Measurements from ENCODE around the gene NFATC1.

DNA sequence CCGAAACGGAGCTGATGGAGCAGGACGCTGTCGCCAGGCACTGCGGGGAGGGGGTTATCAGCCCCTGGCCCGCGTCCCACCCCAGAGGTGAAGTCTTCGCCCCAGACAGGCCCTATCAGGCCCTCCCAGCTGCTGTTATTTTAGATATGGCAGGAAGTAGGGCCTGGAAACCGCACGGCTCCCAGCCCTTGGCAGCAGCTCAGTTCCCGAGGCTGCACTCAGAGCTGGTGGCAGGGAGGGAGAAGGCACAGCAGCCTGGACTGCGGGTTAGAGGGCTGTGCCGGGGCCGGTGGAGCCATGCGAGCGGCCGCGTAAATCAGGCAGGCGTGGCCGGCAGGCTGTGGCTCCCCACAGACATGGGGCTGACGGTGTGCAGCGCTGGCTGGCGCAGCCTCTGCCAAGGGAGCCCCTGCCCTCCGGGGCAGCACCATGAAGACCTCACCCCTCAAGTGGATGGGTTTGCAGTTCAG, 111.4 kb downstream of the NFATC1 start:
- TF ChIP-seq, protein P1, sequence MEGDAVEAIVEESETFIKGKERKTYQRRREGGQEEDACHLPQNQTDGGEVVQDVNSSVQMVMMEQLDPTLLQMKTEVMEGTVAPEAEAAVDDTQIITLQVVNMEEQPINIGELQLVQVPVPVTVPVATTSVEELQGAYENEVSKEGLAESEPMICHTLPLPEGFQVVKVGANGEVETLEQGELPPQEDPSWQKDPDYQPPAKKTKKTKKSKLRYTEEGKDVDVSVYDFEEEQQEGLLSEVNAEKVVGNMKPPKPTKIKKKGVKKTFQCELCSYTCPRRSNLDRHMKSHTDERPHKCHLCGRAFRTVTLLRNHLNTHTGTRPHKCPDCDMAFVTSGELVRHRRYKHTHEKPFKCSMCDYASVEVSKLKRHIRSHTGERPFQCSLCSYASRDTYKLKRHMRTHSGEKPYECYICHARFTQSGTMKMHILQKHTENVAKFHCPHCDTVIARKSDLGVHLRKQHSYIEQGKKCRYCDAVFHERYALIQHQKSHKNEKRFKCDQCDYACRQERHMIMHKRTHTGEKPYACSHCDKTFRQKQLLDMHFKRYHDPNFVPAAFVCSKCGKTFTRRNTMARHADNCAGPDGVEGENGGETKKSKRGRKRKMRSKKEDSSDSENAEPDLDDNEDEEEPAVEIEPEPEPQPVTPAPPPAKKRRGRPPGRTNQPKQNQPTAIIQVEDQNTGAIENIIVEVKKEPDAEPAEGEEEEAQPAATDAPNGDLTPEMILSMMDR (IDR thresholded peaks at IDR 0.05 in 4 of 5, conservative IDR thresholded peaks at IDR 0.05 in 1 of 5), result no peak
- TF ChIP-seq POLR2A (IDR thresholded peaks at IDR 0.05), result no peak
